Occipital lobe (tissue), 2 donors: ENCODE data around the gene CNFN. TPM values are rescaled to one million over a fixed set of nuclear protein-coding genes. Genes with fewer than 3 reads are reported as not detected.
A peak's percentile ranks its signal among the peaks of the same experiment; 100 is the strongest.

Experiments
- DNase-seq: peaks from one replicate; lab custom pipeline; 2025; lab: John Stamatoyannopoulos, UW
- total RNA-seq: library from RNA; depleted of rRNA; stranded (reverse); fragments of >200 nt; gene quantifications from one replicate; pipeline ENCODE4 v1.2.3, GENCODE V29; 2014

The CNFN gene
- total RNA-seq, 1 donor from 2014 or later: not detected

DNA sequence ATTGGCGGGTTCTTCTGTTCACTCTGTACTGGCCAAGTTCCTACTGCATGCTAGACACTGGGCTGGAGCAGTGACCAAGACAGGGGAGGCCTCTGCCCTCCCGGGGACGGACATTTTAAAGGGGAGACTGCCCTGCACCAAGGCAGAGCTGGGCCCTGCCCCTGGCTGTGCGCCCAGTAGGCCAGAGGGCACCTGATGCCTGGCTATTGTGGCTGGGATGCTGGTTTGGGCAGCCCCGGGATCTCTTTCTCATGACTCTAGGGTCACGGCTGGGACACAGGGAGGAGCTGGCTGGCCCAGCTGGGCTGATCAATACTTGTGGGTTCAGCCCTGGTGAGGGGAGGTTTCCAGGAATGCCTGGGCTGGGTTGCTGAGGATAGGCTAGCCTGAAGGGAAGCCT lies 19.4 kb upstream of the CNFN start:
- DNase-seq: no peak

DNA sequence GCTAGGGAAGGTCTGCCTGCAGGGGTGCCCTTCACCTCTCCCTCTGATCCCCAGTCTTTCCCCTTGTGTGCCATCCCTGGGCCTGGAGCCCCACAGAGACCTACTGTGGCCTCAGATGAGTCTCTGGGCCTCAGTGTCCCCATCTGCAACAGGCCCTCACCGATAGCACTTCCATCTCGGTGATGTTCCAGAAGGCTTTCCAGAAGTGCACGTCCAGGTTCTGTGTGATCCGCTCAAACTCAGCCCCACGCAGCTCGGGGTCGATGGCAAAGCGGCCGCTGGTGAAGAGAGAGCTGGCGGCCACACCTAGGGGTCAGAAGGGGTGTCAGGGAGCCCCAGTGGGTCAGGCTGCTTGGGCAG lies 17.7 kb upstream of the CNFN start:
- DNase-seq: no peak

DNA sequence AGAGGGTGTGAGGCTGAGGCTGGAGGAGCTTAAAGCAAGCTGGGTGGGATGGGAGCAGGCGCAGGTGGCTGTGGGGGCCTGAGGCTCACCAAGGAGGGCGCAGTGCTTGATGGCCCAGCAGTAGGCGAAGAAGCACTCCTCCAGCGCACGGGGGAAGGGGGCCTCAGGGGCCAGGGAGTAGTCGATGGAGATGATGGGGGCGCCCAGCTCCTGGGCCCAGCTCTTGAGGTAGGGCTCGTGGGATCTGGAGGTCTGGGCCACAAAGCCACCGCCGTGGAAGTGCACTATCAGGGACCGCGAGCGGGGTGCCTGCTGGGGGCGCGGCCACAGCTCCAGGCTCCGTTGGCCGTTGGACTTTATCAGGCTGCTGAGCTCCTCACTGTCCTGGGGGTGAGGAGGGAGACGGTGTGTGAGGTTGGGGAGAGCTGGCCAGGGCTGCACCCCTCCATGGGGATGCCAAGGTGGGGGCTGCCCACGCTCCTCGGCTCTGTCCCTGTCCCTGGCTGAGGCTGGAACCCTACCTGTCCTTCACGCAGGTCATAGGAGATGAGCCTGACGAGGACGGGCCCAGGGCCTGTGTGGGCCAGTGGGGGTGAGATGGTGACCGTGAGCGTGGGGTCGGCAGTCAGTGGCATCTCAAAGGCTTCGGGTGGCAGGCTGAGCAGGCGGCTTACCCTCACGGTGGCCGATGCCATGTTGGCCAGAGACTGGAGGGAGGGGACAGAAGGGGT lies 17.2 kb upstream of the CNFN start:
- DNase-seq: no peak

GRCh38 chr19:42406111-42406510 lies 16.0 kb upstream of the CNFN start:
- no peak for DNase-seq

- no peak for DNase-seq
Measured at GRCh38 chr19:42403586-42403985, 13.5 kb upstream of the CNFN start.

GRCh38 chr19:42402376-42403116 lies 12.4 kb upstream of the CNFN start:
- DNase-seq: no peak

- DNase-seq: peak; percentile 53
Measured at GRCh38 chr19:42401365-42402303, 11.5 kb upstream of the CNFN start.

GRCh38 chr19:42400404-42400803 lies 10.3 kb upstream of the CNFN start:
- DNase-seq: no peak

GRCh38 chr19:42397263-42398166 lies 7.4 kb upstream of the CNFN start:
- no peak for DNase-seq

- peak; percentile 99 for DNase-seq
Measured at GRCh38 chr19:42396381-42397262, 6.5 kb upstream of the CNFN start.

- DNase-seq: no peak
Measured at GRCh38 chr19:42394751-42395150, 4.7 kb upstream of the CNFN start.

DNA sequence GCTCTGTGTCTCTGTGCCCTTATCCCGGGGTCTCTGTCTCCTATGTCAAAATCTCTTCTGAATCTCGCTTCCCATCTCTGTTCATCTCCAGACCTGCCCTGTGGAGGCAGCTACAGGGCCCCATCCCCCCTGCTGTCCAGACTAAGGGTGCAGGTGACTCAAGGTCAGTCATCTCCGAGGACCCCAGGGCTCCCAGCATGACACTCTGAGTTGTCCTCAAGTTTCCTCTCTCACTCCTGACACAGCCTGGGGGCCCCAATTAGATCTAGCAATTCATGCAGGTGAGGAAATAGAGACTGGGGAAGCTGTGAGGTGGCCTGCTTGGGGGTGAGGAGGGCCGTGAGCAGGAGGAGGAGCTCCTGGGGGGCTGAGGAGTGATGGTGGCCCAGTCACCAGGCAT lies 2.1 kb upstream of the CNFN start:
- no peak for DNase-seq

DNA sequence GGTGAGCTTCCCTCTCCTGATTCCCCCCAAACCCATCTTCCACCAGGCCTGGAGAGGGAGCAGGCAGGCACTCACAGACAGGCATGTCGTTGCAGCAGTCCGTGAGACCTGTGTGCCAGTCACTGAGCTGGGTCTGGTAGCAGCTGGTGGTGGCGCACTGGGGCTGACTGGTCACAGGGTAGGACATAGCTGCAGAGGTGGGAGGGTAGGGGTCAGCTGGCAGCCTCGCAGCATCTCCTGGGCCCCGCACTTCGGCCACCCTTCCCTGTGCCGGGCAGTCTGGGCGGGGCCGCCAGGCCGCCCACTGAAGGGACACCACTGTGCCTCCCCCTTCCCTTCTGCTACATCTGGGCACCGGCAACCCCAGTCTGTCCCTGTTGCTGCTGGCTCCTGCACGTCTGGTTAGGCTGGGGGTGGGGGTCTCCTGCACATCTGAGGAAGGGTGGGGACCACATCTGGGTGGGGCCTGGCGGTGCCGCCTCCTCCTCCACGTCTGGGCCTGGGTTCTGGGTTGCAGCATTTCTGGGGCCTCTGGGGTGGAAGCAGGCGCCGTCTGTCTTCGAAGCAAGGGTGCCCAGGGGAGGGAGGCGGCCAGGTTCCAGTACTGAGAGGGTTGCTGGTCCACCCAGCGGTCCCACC lies 1.1 kb downstream of the CNFN start:
- no peak for DNase-seq

DNA sequence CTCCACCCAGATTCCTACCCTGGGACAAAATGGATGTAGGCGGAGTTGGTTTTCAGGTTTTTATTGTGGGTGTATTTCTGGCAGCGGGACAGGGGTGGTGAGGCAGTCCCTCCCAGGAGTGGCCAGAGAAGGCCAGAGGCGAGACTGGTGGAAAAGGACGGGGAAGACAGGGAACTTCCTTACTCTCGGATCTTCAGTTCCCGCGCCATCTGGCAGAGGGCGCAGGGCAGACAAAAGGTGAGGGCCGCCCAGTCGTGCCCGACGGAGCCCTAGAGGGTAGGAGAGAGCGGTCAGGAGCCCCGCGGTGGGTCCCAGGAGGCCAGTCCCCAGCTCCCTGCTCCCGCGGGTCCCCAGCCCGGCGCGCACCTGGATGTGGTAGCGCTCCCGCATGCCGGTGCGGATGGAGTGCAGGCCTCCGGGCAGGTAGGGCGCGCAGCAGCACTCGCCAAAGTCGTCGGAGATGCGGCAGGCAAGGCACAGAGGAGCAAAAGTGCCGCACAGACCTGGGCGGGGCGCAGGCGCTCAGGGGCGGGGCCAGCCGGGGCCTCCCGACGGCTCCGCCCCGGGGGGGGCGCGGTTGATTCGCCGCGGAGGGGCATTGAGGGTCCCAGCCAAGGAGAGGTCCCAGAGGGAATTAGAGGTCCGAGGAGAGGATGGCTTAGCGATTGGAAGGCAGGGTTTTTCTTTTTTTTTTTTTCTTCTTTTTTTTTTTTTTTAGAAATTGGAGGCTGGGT lies 3.0 kb downstream of the CNFN start:
- DNase-seq: no peak

- no peak for DNase-seq
Measured at GRCh38 chr19:42380155-42380554, 9.9 kb downstream of the CNFN start.

DNA sequence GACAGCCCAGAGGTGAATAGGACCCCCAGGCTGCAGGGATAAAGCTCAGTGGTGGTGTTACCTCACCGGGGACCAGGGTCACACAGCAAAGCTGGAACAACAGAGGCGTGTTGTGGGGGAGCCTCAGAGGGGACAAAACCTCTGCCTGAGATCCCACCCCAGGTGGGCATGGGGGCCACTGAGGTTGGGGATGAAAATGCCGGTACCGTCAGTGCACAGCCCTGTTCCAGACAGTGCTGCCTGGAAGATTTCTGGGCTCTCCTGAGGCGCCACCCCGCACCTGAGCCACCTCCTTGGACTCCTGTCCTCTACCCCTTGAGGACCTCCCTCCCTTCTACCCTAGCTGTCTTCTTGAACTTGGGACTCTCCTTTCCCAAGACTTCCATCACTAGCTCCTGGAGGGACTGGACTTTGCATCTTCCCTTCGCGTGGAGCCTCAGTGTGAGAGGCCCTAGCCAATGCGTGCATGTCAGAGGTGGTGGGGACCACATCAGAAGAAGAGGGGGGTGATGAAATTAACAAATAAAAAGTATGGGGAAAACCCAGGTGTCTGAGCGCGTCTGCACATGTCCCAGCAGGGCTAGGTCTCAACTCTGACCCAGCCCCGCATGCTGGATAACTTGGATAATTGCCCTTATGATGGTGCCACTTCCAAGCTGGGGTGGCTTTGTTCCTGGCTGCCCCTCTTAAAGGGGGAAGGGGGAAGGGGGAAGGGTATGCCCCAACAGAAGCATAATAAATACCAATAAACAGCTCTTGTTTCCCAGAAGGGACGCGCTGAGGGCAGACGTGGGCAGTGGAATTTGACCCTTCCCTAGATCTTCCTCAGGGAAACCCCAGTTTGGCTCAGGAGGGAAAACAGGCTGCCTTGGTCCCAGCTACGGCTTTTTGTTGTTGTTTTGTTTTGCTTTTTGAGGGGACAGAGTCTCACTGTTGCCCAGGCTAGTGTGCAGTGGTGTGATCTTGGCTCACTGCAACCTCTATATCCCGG lies 11.6 kb downstream of the CNFN start:
- DNase-seq: no peak

DNA sequence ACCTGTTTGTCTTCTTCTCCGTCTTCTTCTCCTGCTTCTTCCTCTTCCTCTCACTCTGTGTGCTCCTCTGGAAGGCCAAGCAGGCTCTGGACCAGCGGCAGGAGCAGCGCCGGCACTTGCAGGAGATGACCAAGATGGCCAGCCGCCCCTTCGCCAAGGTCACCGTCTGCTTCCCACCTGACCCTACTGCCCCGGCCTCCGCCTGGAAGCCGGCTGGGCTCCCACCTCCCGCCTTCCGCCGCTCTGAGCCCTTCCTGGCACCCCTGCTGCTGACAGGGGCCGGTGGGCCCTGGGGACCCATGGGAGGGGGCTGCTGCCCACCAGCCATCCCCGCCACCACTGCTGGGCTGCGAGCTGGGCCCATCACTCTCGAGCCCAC lies 13.9 kb downstream of the CNFN start:
- DNase-seq: no peak
